WTC11 (cell line): ENCODE results near the gene EIF4G3. TPM values are rescaled to one million over a fixed set of nuclear protein-coding genes. Genes with fewer than 3 reads are reported as not detected.

Experiments used
- ATAC-seq: fragments of 200-7000 bp; cut with Tn5 transposase; 2 replicates; pipeline ENCODE4 v1.10.0; 2021; ENCODE audit warnings: mild to moderate bottlenecking, moderate library complexity
- CTCF ChIA-PET: fragments of 300-600 bp; sonication (Branson Sonifier 250); formaldehyde crosslinking; loops from one replicate; lab custom pipeline; 2021; ENCODE audit warnings: antibody characterized with exemption; lab: Charles Lee
- POLR2A ChIA-PET: fragments of 350-600 bp; sonication (Branson Sonifier 250); formaldehyde crosslinking; loops from one replicate; lab custom pipeline; 2021; ENCODE audit warnings: antibody characterized with exemption; lab: Charles Lee
- DNase-seq: peaks from one replicate; pipeline ENCODE4 v3.0.0; 2021; ENCODE audit warnings: low spot score
- H3K27ac Mint-ChIP-seq: 2 replicates; pipeline ENCODE4 v1.8.0; 2021; ENCODE audit warnings: mixed read lengths
- H3K27me3 Mint-ChIP-seq: 2 replicates; pipeline ENCODE4 v1.8.0; 2021; ENCODE audit warnings: low read depth, mild to moderate bottlenecking, moderate library complexity, mixed read lengths
- H3K36me3 Mint-ChIP-seq: 2 replicates; pipeline ENCODE4 v1.8.0; 2021; ENCODE audit warnings: mixed read lengths
- H3K4me1 Mint-ChIP-seq: 2 replicates; pipeline ENCODE4 v1.8.0; 2022; ENCODE audit warnings: mixed read lengths
- H3K4me3 Mint-ChIP-seq: 2 replicates; pipeline ENCODE4 v1.8.0; 2021; ENCODE audit warnings: mild to moderate bottlenecking, moderate library complexity, mixed read lengths
- H3K9me3 Mint-ChIP-seq: 2 replicates; pipeline ENCODE4 v1.8.0; 2021; ENCODE audit warnings: mixed read lengths
- CBFB ChIP-seq: sonication (generic); formaldehyde crosslinking; IDR thresholded peaks from 2 replicates; pipeline ENCODE4 v1.8.1; 2022; ENCODE audit warnings: mild to moderate bottlenecking, low read depth, missing genetic modification reagents
- CREM ChIP-seq: sonication (generic); formaldehyde crosslinking; IDR thresholded peaks from 2 replicates; pipeline ENCODE4 v1.8.1; 2022; ENCODE audit warnings: mild to moderate bottlenecking, missing genetic modification reagents, moderate library complexity
- ESRRA ChIP-seq: sonication (generic); formaldehyde crosslinking; IDR thresholded peaks from 2 replicates; pipeline ENCODE4 v1.8.1; 2022; ENCODE audit warnings: mild to moderate bottlenecking, missing genetic modification reagents, borderline replicate concordance
- GABPB1 ChIP-seq: sonication (generic); formaldehyde crosslinking; IDR thresholded peaks from 2 replicates; pipeline ENCODE4 v1.8.1; 2023; ENCODE audit warnings: mild to moderate bottlenecking, missing genetic modification reagents
- KAT7 ChIP-seq: sonication (generic); formaldehyde crosslinking; IDR thresholded peaks from 2 replicates; pipeline ENCODE4 v1.8.1; 2023; ENCODE audit warnings: missing genetic modification reagents, mild to moderate bottlenecking, borderline replicate concordance
- NFATC4 ChIP-seq: fragments of 250-450 bp; sonication (Bioruptor Pico); IDR thresholded peaks from 2 replicates; pipeline ENCODE4 v1.9.0; 2021; ENCODE audit warnings: mild to moderate bottlenecking
- NFYB ChIP-seq: sonication (generic); formaldehyde crosslinking; conservative IDR thresholded peaks from 2 replicates; pipeline ENCODE4 v1.8.0; 2022; ENCODE audit warnings: low read depth, missing genetic modification reagents
- NR1H2 ChIP-seq: sonication (generic); formaldehyde crosslinking; IDR thresholded peaks from 2 replicates; pipeline ENCODE4 v1.9.0; 2021; ENCODE audit warnings: mild to moderate bottlenecking, moderate library complexity, missing genetic modification reagents
- TCF7 ChIP-seq: sonication (generic); formaldehyde crosslinking; IDR thresholded peaks from 2 replicates; pipeline ENCODE4 v1.8.0; 2022; ENCODE audit warnings: mild to moderate bottlenecking, low read depth, missing genetic modification reagents, moderate library complexity
- ZBTB21 ChIP-seq: sonication (generic); formaldehyde crosslinking; IDR thresholded peaks from 2 replicates; pipeline ENCODE4 v1.8.1; 2023; ENCODE audit warnings: mild to moderate bottlenecking, missing genetic modification reagents, borderline replicate concordance
- ZNF138 ChIP-seq: sonication (generic); formaldehyde crosslinking; conservative IDR thresholded peaks from 2 replicates; pipeline ENCODE4 v1.8.1; 2022; ENCODE audit warnings: mild to moderate bottlenecking, moderate library complexity, missing genetic modification reagents
- ZNF416 ChIP-seq: fragments of 250-450 bp; sonication (Bioruptor Pico); IDR thresholded peaks from 2 replicates; pipeline ENCODE4 v1.9.0; 2021; ENCODE audit warnings: mild to moderate bottlenecking, inconsistent platforms
- total RNA-seq: library from RNA; stranded (reverse); gene quantifications from 3 replicates; pipeline ENCODE4 v1.2.3, GENCODE V29; 2021
- TF ChIP-seq, protein P1 (sequence below): sonication (generic); formaldehyde crosslinking; conservative IDR thresholded peaks from 2 replicates; pipeline ENCODE4 v1.8.1; 2022; ENCODE audit warnings: mild to moderate bottlenecking, missing genetic modification reagents
- TF ChIP-seq, protein P2 (sequence below): sonication (generic); formaldehyde crosslinking; IDR thresholded peaks from 2 replicates; pipeline ENCODE4 v1.8.1; 2022; ENCODE audit warnings: low read depth, mild to moderate bottlenecking, moderate library complexity, missing genetic modification reagents, borderline replicate concordance
- TF ChIP-seq, protein P3 (sequence below): fragments of 250-450 bp; sonication (Bioruptor Pico); IDR thresholded peaks from 2 replicates; pipeline ENCODE4 v1.9.0; 2021; ENCODE audit warnings: mild to moderate bottlenecking
- TF ChIP-seq, protein P4 (sequence below): sonication (generic); formaldehyde crosslinking; IDR thresholded peaks from 2 replicates; pipeline ENCODE4 v1.8.1; 2023; ENCODE audit warnings: mild to moderate bottlenecking, missing genetic modification reagents
- TF ChIP-seq, protein P5 (sequence below): sonication (generic); formaldehyde crosslinking; IDR thresholded peaks from 2 replicates; pipeline ENCODE4 v1.8.0; 2022; ENCODE audit warnings: mild to moderate bottlenecking, missing genetic modification reagents

The EIF4G3 gene
- total RNA-seq, 1 experiment from 2014 or later = 77.7 TPM

DNA sequence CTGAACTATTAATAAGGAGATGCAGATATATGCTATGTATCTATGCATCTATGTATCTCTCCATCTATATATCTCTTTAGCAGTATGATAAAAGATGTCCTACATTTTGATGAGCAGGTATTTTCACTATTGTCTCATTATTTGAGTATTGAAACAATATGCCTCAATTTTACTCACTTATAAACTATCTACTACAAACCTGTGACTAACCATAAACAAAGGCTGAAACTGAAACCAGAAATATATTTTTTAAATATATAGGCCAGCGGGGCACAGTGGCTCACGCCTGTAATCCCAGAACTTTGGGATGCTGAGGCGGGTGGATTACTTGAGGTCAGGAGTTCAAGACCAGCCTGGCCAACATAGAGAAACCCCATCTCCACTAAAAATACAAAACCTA, 22.0 kb downstream of the EIF4G3 start:
- POLR2A ChIA-PET = no interaction called here
- Mint-ChIP-seq H3K36me3 (peaks cover 8% of the 10 kb centered on the region), H3K9me3 (no peaks in the 10 kb centered on the region), H3K4me1 (peaks cover 10% of the 10 kb centered on the region)
- DNase-seq = no peak
- TF ChIP-seq, protein P1, sequence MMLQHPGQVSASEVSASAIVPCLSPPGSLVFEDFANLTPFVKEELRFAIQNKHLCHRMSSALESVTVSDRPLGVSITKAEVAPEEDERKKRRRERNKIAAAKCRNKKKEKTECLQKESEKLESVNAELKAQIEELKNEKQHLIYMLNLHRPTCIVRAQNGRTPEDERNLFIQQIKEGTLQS = no peak
- TF ChIP-seq CREM (no peak), ZBTB21 (no peak), ESRRA (CRISPR knock-in tag) (no peak), NFYB (CRISPR knock-in tag) (no peak), NR1H2 (no peak)
- TF ChIP-seq, protein P2, sequence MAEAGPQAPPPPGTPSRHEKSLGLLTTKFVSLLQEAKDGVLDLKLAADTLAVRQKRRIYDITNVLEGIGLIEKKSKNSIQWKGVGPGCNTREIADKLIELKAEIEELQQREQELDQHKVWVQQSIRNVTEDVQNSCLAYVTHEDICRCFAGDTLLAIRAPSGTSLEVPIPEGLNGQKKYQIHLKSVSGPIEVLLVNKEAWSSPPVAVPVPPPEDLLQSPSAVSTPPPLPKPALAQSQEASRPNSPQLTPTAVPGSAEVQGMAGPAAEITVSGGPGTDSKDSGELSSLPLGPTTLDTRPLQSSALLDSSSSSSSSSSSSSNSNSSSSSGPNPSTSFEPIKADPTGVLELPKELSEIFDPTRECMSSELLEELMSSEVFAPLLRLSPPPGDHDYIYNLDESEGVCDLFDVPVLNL (CRISPR knock-in tag) = no peak
- TF ChIP-seq, all 79 proteins: peak for 0
- CTCF ChIA-PET = no interaction called here
- Mint-ChIP-seq H3K27ac (peak overlapping the region; percentile 54; the same call in 1 of the 2 replicates), H3K27me3 (no peaks in the 10 kb centered on the region), H3K4me3 (no peak overlapping the region)
- no peak for ATAC-seq

DNA sequence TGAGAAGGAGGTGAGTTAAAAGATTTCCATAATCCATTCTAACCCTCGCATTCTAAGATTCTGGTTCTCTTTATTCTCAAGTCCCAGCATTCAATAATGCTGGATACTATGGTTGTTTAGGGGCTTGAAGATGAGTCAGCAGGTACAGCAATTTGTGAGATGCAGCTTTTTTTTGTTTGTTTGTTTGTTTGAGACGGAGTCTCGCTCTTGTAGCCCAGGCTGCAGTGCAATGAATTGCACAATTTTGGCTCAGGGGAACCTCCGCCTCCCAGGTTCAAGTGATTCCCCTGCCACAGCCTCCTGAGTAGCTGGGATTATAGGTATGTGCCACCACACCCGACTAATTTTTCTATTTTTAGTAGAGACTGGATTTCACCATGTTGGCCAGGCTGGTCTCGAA, 23.3 kb downstream of the EIF4G3 start:
- Mint-ChIP-seq H3K27ac (no peak overlapping the region; the same call in 1 of the 2 replicates), H3K4me1 (peaks cover 8% of the 10 kb centered on the region), H3K36me3 (peaks cover 12% of the 10 kb centered on the region), H3K27me3 (no peaks in the 10 kb centered on the region), H3K4me3 (no peak overlapping the region)
- POLR2A ChIA-PET = interaction anchor here (0.5 kb wide), 1 partner anchor 164 kb away, joined by 7 read pairs; no protein-coding TSS in a partner anchor
- DNase-seq = no peak
- CTCF ChIA-PET = no interaction called here
- TF ChIP-seq CBFB (CRISPR knock-in tag) = no peak
- no peak for TF ChIP-seq GABPB1 (CRISPR knock-in tag)
- TF ChIP-seq ZNF416 (CRISPR knock-in tag) = no peak
- TF ChIP-seq ZNF138 (CRISPR knock-in tag) = no peak
- no peak for TF ChIP-seq KAT7 (CRISPR knock-in tag)
- TF ChIP-seq NFATC4 (CRISPR knock-in tag) = no peak
- TF ChIP-seq, all 79 proteins: peak for 0
- H3K9me3 Mint-ChIP-seq = no peaks in the 10 kb centered on the region
- ATAC-seq = no peak

DNA sequence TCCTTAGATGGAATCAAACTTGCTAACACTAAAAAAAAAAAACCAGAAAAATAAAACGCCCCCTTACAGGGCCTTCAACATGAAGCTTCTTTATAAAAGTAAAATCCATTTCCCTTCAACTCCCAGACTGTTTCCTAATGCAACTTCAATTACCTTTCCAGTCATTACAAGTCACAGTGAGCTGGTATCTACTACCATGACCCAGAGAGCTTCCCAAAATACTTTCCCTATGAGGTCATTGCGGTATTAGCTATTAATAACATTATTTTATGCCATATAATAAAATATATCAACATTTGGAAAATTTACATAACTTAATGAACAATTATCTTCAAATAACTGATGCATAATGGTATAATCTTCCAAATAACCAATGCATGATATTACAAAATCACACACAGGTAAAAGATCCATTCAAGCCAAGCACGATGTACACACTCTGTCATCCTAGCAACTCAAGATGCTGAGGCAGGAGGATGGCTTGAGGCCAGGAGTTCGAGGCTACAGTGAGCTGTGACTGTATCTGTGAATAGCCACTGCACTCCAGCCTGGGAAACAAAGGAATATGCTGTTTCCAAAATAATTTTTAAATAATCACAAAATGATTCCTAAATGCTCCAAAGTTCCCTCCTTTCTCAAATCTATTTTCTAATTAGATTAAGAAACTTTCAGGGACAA, 24.1 kb downstream of the EIF4G3 start:
- H3K4me1 Mint-ChIP-seq = peaks cover 7% of the 10 kb centered on the region
- no peak for ATAC-seq
- H3K4me3 Mint-ChIP-seq = no peak overlapping the region
- no peak overlapping the region for H3K27ac Mint-ChIP-seq
- H3K36me3 Mint-ChIP-seq = peaks cover 15% of the 10 kb centered on the region
- no peaks in the 10 kb centered on the region for H3K9me3 Mint-ChIP-seq
- TF ChIP-seq TCF7 = no peak
- TF ChIP-seq, protein P3, sequence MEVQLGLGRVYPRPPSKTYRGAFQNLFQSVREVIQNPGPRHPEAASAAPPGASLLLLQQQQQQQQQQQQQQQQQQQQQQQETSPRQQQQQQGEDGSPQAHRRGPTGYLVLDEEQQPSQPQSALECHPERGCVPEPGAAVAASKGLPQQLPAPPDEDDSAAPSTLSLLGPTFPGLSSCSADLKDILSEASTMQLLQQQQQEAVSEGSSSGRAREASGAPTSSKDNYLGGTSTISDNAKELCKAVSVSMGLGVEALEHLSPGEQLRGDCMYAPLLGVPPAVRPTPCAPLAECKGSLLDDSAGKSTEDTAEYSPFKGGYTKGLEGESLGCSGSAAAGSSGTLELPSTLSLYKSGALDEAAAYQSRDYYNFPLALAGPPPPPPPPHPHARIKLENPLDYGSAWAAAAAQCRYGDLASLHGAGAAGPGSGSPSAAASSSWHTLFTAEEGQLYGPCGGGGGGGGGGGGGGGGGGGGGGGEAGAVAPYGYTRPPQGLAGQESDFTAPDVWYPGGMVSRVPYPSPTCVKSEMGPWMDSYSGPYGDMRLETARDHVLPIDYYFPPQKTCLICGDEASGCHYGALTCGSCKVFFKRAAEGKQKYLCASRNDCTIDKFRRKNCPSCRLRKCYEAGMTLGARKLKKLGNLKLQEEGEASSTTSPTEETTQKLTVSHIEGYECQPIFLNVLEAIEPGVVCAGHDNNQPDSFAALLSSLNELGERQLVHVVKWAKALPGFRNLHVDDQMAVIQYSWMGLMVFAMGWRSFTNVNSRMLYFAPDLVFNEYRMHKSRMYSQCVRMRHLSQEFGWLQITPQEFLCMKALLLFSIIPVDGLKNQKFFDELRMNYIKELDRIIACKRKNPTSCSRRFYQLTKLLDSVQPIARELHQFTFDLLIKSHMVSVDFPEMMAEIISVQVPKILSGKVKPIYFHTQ = no peak
- TF ChIP-seq, protein P4, sequence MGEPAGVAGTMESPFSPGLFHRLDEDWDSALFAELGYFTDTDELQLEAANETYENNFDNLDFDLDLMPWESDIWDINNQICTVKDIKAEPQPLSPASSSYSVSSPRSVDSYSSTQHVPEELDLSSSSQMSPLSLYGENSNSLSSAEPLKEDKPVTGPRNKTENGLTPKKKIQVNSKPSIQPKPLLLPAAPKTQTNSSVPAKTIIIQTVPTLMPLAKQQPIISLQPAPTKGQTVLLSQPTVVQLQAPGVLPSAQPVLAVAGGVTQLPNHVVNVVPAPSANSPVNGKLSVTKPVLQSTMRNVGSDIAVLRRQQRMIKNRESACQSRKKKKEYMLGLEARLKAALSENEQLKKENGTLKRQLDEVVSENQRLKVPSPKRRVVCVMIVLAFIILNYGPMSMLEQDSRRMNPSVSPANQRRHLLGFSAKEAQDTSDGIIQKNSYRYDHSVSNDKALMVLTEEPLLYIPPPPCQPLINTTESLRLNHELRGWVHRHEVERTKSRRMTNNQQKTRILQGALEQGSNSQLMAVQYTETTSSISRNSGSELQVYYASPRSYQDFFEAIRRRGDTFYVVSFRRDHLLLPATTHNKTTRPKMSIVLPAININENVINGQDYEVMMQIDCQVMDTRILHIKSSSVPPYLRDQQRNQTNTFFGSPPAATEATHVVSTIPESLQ (CRISPR knock-in tag) = no peak
- TF ChIP-seq, protein P5, sequence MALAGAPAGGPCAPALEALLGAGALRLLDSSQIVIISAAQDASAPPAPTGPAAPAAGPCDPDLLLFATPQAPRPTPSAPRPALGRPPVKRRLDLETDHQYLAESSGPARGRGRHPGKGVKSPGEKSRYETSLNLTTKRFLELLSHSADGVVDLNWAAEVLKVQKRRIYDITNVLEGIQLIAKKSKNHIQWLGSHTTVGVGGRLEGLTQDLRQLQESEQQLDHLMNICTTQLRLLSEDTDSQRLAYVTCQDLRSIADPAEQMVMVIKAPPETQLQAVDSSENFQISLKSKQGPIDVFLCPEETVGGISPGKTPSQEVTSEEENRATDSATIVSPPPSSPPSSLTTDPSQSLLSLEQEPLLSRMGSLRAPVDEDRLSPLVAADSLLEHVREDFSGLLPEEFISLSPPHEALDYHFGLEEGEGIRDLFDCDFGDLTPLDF (CRISPR knock-in tag) = no peak
- ChIA-PET CTCF (no interaction called here), POLR2A (interaction anchor here (0.6 kb wide), 2 partner anchors 16 to 25 kb away, joined by 4 to 5 read pairs; no protein-coding TSS in a partner anchor)
- no peak for DNase-seq
- H3K27me3 Mint-ChIP-seq = no peaks in the 10 kb centered on the region
